DMS153 treated with DMSO at 0.1 percent for 48 hours (cell line): ENCODE measurements around the gene FRAS1.
"Not testable (repeated sequence)": the region's sequence is repeated elsewhere in the genome, so short reads cannot be mapped to it uniquely, and the experiment has no call there.

Experiments used
- DNase-seq: peaks from one replicate; lab custom pipeline; 2025; ENCODE audit not compliant: unreplicated experiment; lab: John Stamatoyannopoulos, UW

Gene FRAS1

GRCh38 chr4:78057135-78057599, at the start of gene FRAS1:
TSS of gene FRAS1 (plus strand) at chr4:78057323. CDS start at chr4:78058010, 687 bp downstream.
- no peak for DNase-seq

GRCh38 chr4:78011003-78011402, 46.1 kb upstream of the FRAS1 start:
- not testable (repeated sequence) for DNase-seq

- peak; percentile 72 for DNase-seq
Observed at GRCh38 chr4:78014889-78015886, 41.9 kb upstream of the FRAS1 start.

- DNase-seq = no peak
Observed at GRCh38 chr4:78018271-78019049, 38.7 kb upstream of the FRAS1 start.

GRCh38 chr4:78019414-78019813, 37.7 kb upstream of the FRAS1 start:
- no peak for DNase-seq

- peak; percentile 37 for DNase-seq
Observed at GRCh38 chr4:78020677-78021076, 36.4 kb upstream of the FRAS1 start.

GRCh38 chr4:78022517-78022916, 34.6 kb upstream of the FRAS1 start:
- peak; percentile 32 for DNase-seq

- no peak for DNase-seq
Observed at GRCh38 chr4:78024085-78024484, 33.0 kb upstream of the FRAS1 start.

- no peak for DNase-seq
Observed at GRCh38 chr4:78024576-78025091, 32.5 kb upstream of the FRAS1 start.

- no peak for DNase-seq
Observed at GRCh38 chr4:78031417-78031950, 25.6 kb upstream of the FRAS1 start.

GRCh38 chr4:78032446-78032845, 24.7 kb upstream of the FRAS1 start:
- DNase-seq = peak; percentile 98

- DNase-seq = no peak
Observed at GRCh38 chr4:78032929-78033328, 24.2 kb upstream of the FRAS1 start.

- DNase-seq = no peak
Observed at GRCh38 chr4:78033861-78034260, 23.3 kb upstream of the FRAS1 start.

GRCh38 chr4:78038704-78039103, 18.4 kb upstream of the FRAS1 start:
- no peak for DNase-seq

GRCh38 chr4:78039678-78040077, 17.4 kb upstream of the FRAS1 start:
- DNase-seq = no peak

- DNase-seq = no peak
Observed at GRCh38 chr4:78040431-78040830, 16.7 kb upstream of the FRAS1 start.

- DNase-seq = no peak
Observed at GRCh38 chr4:78047366-78047765, 9.8 kb upstream of the FRAS1 start.

- peak; percentile 96 for DNase-seq
Observed at GRCh38 chr4:78056265-78057129, 626 bp upstream of the FRAS1 start.

GRCh38 chr4:78057600-78058550, 752 bp downstream of the FRAS1 start:
- DNase-seq = no peak
